ENCODE measurements around the gene NOL12.

NOL12 gene

GRCh38 chr22:37638391-37639069 is 47.6 kb upstream of the NOL12 start:
- POLR2A ChIA-PET = interaction anchor here (0.6 to 11.0 kb wide), 4 partner anchors 12 to 57 kb away, joined by 3 to 80 read pairs (median 6); partner anchors contain the start of genes GGA1 and PDXP
- Histone ChIP-seq H3K9me3 (ENCODE audit: control insufficient read depth, insufficient read depth, low read depth, low read length) (no peaks in the 10 kb centered on the region), H3K27ac (ENCODE audit: extremely low read depth, low read depth, low read length) (peak overlapping the region; percentile 52; the same call in 1 of the 2 replicates), H3K4me1 (ENCODE audit: control insufficient read depth, insufficient read depth, low read length) (peaks cover 15% of the 10 kb centered on the region), H3K4me3 (ENCODE audit: low read depth, low read length) (no peak overlapping the region), H3K36me3 (ENCODE audit: control insufficient read depth in 2 of 2, insufficient read depth in 1 of 2, low read length in 2 of 2) (peaks cover 0 to 25% of the 10 kb centered on the region in 2 experiments; a peak in 1 of 3 replicates)
- CTCF ChIA-PET = interaction anchor here (0.6 to 17.0 kb wide), 8 partner anchors 10 to 181 kb away, joined by 3 to 353 read pairs (median 4); partner anchors contain the start of genes LGALS1, NOL12, PDXP and TRIOBP
- TF ChIP-seq ZIC2 (tag by site-specific recombination; IDR thresholded peaks at IDR 0.05) (no peak), IKZF3 (tag by site-specific recombination; IDR thresholded peaks at IDR 0.05) (0 out of 2 replicates have a peak, but pooled peaks have one; percentile 1), ZNF37A (tag by site-specific recombination; IDR thresholded peaks at IDR 0.05) (no peak), ZNF555 (tag by site-specific recombination; conservative IDR thresholded peaks at IDR 0.05) (no peak), ZFP3 (tag by site-specific recombination; IDR thresholded peaks at IDR 0.05; ENCODE audit: low read depth) (no peak), TSHZ1 (tag by site-specific recombination; IDR thresholded peaks at IDR 0.05; ENCODE audit: borderline replicate concordance) (no peak), ZNF449 (tag by site-specific recombination; IDR thresholded peaks at IDR 0.05) (peak; percentile 52; the same call in 1 of the 2 replicates), GFI1B (tag by site-specific recombination; IDR thresholded peaks at IDR 0.05) (no peak), BCL6B (tag by site-specific recombination; IDR thresholded peaks at IDR 0.05) (no peak), FEZF1 (tag by site-specific recombination; IDR thresholded peaks at IDR 0.05) (no peak), PRDM1 (tag by site-specific recombination; IDR thresholded peaks at IDR 0.05) (no peak), ZFP69B (tag by site-specific recombination; IDR thresholded peaks at IDR 0.05) (0 out of 2 replicates have a peak, but pooled peaks have one; percentile 11), ZNF292 (tag by site-specific recombination; IDR thresholded peaks at IDR 0.05; ENCODE audit: borderline replicate concordance, low read depth) (no peak), ZNF529 (tag by site-specific recombination; IDR thresholded peaks at IDR 0.05; ENCODE audit: insufficient replicate concordance) (no peak), ZNF776 (tag by site-specific recombination; IDR thresholded peaks at IDR 0.05; ENCODE audit: borderline replicate concordance) (no peak), ZNF704 (tag by site-specific recombination; IDR thresholded peaks at IDR 0.05) (no peak), ZNF639 (tag by site-specific recombination; IDR thresholded peaks at IDR 0.05) (no peak), ZNF266 (tag by site-specific recombination; IDR thresholded peaks at IDR 0.05; ENCODE audit: low read depth) (no peak), ZNF202 (tag by site-specific recombination; IDR thresholded peaks at IDR 0.05; ENCODE audit: borderline replicate concordance) (no peak), ZNF311 (tag by site-specific recombination; IDR thresholded peaks at IDR 0.05; ENCODE audit: borderline replicate concordance) (no peak), ZNF621 (tag by site-specific recombination; IDR thresholded peaks at IDR 0.05) (no peak), ZNF692 (tag by site-specific recombination; IDR thresholded peaks at IDR 0.05) (no peak), KLF10 (tag by site-specific recombination; IDR thresholded peaks at IDR 0.05) (no peak), ELK4 (IDR thresholded peaks at IDR 0.05; ENCODE audit: borderline replicate concordance, low read depth, low read length) (no peak), ZNF830 (tag by site-specific recombination; IDR thresholded peaks at IDR 0.05; ENCODE audit: low read depth) (no peak)
